ENCODE data around the gene MYO3B. TPM values are rescaled to one million over a fixed set of nuclear protein-coding genes. Genes with fewer than 3 reads are reported as not detected.

Gene MYO3B
- total and polyA plus RNA-seq, 8 donors, result 1.3 to 4.1 (median 2.6) TPM; not detected in 1

DNA sequence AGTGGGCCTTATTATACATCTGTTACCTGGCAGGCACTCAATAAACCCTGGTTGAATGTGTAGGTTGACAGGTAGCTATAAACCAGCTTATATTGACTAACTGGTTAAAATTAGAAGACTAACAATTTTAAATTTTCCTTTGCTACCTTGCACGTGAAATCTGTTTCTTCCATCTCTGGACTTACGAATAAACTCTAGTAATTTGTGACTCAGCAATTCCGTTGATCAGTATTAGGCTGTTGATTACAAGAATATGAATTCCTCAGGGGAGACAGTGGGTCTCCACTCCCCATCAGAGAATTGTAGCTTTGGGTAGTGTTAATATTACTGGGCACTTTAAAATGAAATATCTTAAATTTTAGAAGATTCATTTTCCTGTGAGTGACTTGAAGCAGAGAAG, 399.4 kb downstream of the MYO3B start:
- Histone ChIP-seq H3K4me1 (no peaks in the 10 kb centered on the region), H3K4me3 (no peak overlapping the region), H3K27ac (no peak overlapping the region), H3K27me3 (no peaks in the 10 kb centered on the region), H3K9me3 (no peaks in the 10 kb centered on the region), H3K36me3 (no peaks in the 10 kb centered on the region)
- intact Hi-C loops (cut with DNase I), result no loop called here
- no peak for TF ChIP-seq CTCF (IDR thresholded peaks at IDR 0.05)
- ATAC-seq (no peak), DNase-seq (no peak)

- no peak for DNase-seq
- no peak for TF ChIP-seq CTCF (IDR thresholded peaks at IDR 0.05)
- intact Hi-C loops (cut with DNase I), result no loop called here
Observed at GRCh38 chr2:170578606-170579005, 400.7 kb downstream of the MYO3B start.

DNA sequence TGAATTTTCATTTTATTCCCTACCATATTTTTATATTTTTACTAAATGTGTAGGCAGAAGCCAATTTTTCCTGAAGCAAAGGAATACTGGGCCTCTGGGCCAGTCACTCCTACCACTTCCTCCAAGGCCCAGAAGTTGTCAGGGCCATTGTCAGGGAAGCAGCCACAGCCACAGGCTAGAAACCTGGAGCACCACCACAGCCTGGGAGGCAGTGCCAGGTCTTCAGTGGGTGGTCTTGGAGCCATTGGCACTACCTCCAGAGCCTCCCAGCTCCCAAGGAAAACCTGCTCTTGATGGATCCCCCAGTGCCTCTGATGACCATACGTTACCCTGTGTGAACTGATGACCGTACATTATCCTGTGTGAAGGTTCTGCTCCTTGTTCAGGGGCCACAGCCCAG, 401.6 kb downstream of the MYO3B start:
- no peak overlapping the region for H3K4me3 ChIP-seq
- DNase-seq, result no peak
- H3K27me3 ChIP-seq, result no peaks in the 10 kb centered on the region
- H3K9me3 ChIP-seq, result no peaks in the 10 kb centered on the region
- ATAC-seq, result no peak
- no peaks in the 10 kb centered on the region for H3K36me3 ChIP-seq
- no peak overlapping the region for H3K27ac ChIP-seq
- intact Hi-C loops (cut with DNase I), result no loop called here
- H3K4me1 ChIP-seq, result no peaks in the 10 kb centered on the region
- no peak for TF ChIP-seq CTCF (IDR thresholded peaks at IDR 0.05)

More at GRCh38 chr2:170578606-170579005, 400.7 kb downstream of the MYO3B start:
- Histone ChIP-seq H3K4me3 (no peak overlapping the region), H3K27ac (no peak overlapping the region), H3K4me1 (no peaks in the 10 kb centered on the region), H3K27me3 (no peaks in the 10 kb centered on the region), H3K36me3 (no peaks in the 10 kb centered on the region), H3K9me3 (no peaks in the 10 kb centered on the region)
- ATAC-seq, result no peak

- no peak for TF ChIP-seq CTCF (IDR thresholded peaks at IDR 0.05)
- Histone ChIP-seq H3K9me3 (no peaks in the 10 kb centered on the region), H3K36me3 (no peaks in the 10 kb centered on the region), H3K27ac (no peak overlapping the region), H3K4me1 (no peaks in the 10 kb centered on the region), H3K27me3 (no peaks in the 10 kb centered on the region), H3K4me3 (no peak overlapping the region)
- intact Hi-C loops (cut with DNase I), result no loop called here
- ATAC-seq (no peak), DNase-seq (no peak)
Observed at GRCh38 chr2:170582313-170582712, 404.4 kb downstream of the MYO3B start.

GRCh38 chr2:170582751-170583463, 405.0 kb downstream of the MYO3B start:
- Histone ChIP-seq H3K27ac (no peak overlapping the region), H3K36me3 (no peaks in the 10 kb centered on the region), H3K4me3 (no peak overlapping the region), H3K27me3 (no peaks in the 10 kb centered on the region), H3K4me1 (no peaks in the 10 kb centered on the region), H3K9me3 (no peaks in the 10 kb centered on the region)
- TF ChIP-seq CTCF (IDR thresholded peaks at IDR 0.05), result no peak
- ATAC-seq, result no peak
- no peak for DNase-seq
- intact Hi-C loops (cut with DNase I), result no loop called here

All from left lung (tissue), 10 donors.